ENCODE results near the gene UBE2E3.

Gene UBE2E3

DNA sequence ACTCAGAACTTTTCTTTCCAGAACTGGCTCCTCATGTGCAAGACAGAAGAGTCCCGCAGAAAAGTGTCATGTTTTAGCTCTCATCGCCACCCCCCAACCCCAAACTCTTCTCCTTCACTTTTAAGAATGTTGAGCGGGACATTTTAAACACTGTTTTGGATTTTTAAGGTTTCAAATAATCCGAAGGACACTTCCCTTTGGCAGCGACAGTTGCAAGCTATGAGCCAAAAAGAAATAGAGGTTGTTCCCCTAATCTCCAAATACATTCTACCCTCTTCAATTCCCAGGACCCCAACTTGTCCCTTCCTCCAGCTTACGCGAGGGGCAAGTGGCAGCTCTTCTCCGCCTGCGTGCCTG, 678 bp upstream of the UBE2E3 start:
- no peak for DNase-seq

DNA sequence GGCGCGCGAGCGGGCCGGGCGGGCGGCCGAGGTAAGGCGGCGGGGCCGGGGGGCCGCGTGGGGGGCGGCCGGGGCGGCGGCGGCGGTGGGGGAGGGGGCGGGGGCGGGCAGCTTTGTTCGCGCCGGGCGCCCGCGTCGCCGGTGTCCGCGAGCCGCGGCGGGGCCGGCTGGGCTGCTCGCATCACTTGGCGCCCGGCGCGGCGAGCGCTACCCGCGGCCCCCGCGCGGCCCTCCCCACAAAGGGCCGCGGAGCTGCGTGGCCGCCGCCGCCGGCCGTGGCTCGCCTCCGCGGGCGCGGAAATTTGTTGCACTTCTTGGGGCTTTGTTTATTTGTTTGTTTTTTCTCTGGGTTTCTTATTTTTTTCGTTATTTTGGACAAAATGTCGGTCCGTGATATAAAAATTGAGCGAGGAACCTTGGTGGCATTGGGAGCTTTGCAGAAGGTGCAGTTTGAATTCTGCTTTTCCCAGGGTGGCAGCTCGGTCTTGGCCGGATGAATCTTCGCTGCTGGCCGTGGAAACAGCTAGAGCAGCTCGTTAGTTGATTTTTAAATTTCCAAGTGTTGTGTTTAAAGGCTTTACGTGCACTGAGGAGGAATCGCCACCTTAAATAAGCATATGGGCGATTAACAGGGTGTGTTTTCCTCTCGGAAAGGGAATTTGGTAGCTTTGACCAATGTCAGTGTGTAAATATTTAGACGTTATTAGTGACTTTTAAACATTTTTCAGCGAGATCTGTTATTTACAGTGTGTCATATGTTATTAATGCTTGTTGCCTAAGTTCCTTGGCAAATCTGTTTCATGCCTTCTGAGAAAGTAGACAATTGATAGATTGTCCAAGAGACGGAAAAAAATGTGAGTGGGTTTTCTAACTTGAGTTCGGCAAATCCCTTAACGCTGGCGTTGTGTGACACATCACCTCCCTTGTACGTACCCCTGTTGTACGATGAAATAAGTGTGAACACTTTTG, 822 bp downstream of the UBE2E3 start:
- DNase-seq, result peak in 1 of 2 experiments; percentile 13

DNA sequence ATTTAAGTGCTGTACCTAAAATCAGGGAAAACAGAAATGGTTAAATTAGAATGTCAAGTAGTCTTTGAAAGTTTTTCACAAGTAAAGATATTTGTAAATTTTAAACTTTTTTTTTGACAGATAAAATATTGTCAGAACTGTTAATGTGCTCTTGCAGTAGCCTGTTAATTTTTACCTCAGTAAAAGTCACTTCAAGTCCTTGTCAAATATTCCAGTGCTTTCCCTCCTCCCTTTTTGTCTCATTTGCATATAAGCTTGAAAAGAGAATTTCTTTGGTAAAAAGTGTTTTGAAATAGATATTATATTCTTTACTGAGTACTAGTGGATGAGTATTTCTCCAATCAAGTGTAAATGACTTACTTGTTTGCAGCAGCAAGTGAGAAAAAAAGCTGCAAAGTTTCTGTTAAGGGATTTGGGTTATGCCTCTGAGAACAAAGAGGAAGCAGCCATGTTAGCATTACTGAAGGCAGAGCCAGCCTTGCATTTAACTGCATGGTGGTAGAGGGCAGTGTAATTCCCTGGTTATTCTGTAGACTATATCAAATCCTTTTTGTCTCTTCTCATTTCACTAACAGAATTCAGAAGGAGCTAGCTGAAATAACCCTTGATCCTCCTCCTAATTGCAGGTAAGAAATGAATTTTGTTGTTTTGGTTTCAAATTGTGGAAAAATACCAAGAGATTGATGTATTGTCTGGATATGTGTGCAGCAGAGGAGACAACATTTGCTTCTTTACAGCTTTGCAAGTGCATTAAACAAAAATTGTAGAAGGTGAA, 3.2 kb downstream of the UBE2E3 start:
- peak in 1 of 2 experiments; percentile 32 for DNase-seq

DNA sequence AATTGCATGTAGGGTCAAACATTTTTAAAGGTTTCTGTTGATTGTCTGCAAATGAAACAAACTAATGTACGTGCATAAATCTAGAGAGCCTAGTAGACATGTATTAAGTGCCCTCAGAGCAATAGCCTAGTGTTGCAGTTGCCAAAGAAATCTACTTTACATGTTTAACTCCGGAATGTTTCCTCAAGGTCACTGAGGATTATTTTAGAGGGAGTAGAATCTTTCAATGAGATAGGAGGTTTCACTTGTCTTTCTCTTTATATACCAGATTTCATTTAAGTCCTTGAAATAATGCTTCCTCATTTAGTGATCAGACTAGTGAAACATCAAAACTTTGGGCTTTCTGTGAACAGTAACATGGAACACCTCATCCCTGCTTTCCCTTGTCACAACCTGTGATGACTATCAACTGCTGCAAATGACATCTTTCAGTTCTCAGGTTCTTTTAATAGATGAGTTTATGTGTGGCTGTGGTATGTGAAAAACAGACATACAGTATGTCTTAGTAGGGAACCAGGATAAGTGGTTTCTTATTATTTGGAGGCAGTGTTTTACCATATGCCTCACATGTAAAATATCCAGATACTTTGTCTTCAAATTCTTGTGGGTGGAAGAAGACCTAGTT, 5.5 kb downstream of the UBE2E3 start:
- DNase-seq, result no peak

DNA sequence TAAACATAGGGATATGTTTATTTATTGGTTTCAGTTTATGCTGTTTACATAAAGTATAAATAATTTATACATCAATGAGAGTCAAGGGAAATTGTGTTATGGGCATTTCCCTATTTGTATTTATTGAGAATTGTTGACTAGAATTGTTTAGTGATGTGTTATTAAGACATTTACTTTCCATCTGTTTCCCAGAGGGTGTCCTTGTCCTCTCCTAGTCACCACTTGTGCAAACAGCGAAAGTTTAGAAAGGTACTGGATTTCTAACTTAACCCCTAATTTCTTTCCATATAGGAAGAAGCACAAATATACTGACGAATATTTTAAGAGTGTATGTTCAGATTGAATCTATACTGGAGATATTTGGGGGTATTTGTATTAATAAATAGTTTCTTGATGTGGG, 6.7 kb downstream of the UBE2E3 start:
- no peak for DNase-seq

DNA sequence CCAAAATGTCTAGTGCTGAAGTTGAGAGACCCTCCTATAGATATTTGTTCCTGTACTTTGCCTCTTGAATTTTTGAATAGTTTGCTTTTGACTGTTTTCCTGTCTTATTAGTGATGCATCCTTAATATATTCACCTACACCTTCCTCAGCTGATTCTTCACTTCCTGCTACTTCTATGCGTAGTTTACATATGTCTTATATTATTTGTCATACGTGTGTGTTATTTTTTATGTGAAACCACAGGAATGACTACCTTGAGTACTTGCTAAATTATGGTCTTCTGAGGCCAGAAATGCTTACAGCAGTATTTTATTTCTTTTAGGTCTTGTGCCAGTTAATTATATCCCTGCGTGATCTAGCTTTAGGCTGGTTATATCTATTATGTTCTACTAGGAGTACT, 9.9 kb downstream of the UBE2E3 start:
- DNase-seq, result no peak

DNA sequence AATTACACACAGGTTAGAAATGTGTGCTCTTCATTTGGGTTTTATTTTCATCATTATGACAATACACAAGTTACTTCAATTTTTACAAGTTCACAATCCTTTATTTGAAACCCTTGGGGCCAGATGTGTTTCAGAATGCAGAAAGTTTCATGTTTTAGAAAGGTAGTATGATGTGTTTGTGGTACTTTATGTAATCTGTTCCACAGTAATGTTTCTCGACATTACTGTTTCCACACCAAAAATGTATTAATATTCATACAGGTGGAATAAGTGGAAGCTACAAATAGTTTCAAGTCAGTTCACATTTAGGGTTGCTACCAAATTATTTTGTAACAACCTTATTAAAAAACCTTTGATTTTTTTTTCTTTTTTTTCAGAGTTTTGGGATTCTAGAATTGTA, 10.4 kb downstream of the UBE2E3 start:
- DNase-seq, result no peak

DNA sequence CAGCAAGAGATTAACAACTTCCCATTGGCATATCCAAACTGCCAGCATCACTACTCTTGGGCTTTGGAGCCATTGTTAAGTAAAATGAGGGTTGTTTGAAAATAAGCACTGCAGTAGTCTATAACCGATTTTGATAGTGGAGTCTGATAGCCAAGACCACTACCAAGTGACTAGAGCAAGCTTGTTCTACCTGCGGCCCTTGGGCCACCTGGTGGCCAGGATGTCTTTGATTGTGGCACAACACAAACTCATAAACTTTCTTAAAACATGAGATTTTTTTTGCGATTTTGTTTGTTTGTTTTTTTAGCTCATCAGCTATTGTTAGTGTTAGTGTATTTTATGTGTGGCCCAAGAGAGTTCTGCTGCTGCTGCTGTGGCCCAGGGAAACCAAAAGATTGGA, 11.0 kb downstream of the UBE2E3 start:
- no peak for DNase-seq

DNA sequence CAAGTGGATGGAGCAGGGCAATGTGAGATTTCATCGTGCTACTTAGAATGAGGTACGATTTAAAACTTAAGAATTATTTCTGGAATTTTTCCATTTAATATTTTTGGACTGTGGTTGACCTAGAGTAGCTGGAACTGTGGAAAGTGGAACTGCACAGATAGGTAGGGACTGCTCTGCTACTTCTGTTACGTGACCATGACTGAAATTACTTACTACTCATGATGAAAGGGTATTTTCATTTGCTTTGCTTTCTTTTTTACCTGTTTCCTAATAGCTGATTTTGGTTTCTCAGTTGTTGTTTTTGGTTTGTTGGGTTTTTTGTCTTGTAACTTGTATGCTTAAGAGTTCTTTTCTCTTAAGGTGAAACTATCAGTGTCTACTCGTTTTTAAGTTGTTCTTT, 11.4 kb downstream of the UBE2E3 start:
- DNase-seq, result no peak

DNA sequence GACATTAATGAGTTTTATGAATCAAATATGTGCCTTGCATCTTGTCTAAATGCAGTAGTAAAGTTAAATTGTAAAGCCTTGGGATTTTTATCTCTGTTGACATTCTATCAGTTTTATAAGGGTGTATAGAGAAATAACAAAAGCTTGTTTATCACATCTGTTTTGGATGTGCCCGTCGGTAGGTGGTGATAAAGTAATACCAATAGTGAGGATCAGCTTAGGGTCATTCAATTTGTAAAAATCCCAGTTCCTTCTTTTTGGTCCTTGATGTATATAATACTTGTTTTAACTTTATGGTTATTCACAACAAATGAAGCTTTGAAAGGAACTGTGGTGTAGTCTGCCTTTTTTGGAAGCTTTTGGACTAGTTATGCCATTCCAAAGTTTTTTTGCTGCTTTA, 12.6 kb downstream of the UBE2E3 start:
- no peak for DNase-seq

DNA sequence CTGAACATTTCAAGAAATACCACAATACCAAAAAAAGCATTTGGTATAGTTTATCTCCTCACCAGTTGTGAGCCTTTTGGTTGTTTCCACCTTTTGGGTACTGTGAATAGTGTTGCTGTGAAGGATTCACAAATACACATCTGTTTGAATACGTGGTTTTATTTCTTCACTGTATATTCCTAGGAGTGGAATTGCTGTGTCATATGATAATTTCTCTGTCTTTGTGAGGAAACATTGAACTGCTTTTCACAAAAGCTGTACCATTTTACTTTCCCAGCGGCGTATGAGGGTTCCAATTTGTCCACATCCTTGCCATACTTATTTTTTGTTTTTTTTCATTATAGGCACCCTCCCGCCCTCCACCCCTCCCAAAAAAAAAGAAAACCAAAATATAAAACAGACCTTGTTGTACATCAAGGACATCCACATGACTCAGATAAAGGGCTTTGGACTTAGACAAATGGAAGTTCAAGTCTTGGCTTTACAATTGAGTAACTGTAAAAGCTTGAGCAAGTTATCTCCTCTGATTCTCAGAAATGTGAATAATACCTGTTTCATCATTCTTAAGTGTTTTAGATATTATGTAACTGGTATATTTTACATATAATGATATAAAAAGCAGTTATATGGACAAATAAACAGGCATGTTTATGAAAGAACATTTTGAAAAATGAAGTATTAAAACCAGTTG, 19.0 kb downstream of the UBE2E3 start:
- DNase-seq, result no peak

DNA sequence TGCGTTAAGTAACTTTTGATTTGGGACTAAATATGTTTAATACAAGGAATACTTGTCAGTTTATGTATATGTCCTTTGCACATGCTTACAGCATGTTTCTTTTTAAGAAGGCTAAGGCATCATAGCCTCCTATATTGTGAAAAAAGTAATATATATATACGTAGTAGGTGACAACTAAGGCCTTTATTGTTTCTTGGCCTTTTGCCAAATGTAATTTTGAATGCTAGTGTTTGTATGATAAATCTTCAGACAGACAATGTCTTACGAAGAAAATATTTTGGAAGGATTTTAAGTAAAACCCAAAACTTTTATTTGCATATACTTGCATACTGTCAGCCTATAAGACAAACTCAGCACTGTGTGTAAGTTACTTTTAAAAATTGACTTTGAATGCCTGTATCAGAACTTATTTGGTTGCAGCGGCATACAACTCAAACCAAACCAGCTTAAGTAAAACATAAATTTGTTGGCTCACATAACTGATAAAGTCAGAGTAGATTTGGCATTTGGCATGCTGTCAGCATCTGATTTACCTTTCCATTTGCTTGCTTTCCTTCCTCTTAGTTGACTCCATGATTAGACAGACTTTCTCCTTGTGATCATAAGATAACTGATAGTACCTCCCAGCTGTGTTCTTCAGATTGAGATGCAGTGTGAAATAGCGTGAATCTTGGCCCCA, 24.4 kb downstream of the UBE2E3 start:
- no peak for DNase-seq

DNA sequence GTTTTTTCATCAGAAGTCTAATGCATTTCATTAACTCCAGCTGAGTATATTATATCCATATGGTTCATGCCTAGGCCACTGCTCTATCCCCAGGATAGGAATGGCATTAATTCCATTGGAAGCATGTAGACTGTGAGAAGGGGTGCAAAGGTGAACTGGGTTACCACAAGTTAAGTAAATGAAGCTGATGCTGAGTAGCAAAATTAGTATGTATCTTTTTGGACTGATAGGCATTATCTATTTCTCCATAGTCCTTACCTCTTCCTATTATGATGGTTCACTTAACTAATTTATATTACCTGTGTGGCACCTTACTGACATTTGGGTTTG, 24.9 kb downstream of the UBE2E3 start:
- DNase-seq, result no peak

DNA sequence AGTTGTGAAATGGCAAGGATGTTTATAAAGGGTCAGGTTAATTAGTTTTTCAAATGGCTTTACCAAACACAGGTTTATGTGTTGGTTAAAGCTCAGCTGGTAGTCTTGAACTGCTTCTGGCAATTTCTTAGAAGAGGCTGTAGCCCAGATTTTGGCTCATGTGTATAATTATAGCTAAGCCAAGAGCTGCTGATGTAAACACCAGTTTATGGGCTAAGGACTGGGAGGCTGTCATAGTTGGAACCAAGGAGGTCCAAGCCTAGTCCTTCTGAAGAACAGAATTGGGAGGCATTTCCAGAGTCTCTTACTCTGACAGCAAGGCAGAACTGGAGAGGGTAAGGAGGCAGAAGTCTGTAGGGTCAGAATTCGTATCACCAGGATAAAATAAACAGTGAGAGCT, 25.4 kb downstream of the UBE2E3 start:
- no peak for DNase-seq

DNA sequence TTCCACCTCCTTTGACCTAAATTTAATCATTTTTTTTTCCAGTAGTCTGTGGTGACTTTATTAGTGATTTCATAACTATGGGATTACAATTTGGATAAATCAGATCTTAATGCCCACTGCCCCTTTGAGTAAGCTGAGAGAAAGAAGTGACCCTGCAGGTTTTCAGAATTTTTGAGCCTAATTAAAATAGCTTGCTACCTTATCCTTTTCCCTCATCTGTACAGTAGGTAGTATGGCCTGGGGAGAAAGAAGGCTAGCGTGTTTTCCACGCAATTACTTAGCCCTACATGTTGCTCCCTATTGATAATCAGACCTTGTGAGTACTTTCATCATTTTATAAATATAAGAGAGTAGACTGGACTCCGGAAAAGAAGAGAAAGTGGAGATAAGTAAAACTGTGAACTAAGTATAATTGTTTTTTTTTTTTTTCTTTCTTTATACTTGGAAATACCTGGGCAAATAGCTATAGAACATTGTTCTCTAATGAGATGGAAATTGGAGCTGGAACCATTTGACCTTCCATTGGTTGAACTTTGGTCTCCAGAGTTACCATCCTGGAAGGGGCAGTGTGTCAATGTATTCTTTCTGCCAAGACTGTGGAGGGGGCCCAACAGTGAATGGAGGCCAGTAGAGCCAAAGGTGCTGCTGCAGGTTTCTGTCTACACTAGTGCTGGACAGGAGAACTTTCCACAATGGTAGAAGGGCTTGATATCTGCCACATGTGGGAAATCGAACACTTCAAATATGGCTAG, 26.9 kb downstream of the UBE2E3 start:
- DNase-seq, result no peak

DNA sequence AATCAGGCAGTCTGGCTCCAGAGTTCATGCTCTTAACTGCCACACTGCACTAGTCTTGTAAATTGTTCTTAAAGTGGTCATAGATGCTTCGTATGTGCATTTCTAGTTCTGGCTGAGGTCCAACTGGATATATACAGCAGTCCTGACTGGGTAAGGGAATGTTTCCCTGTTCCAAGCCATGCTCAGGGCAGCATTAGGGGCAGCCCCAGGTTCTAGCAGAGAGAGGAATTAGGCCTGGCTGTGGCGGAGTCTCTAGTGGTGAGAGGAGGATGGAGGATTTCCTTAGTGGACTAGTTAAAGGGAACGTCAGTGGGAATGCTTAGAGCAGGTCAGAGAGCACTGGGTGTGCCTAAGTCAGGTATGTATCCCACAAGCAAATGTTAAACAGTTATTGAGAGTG, 28.0 kb downstream of the UBE2E3 start:
- no peak for DNase-seq

DNA sequence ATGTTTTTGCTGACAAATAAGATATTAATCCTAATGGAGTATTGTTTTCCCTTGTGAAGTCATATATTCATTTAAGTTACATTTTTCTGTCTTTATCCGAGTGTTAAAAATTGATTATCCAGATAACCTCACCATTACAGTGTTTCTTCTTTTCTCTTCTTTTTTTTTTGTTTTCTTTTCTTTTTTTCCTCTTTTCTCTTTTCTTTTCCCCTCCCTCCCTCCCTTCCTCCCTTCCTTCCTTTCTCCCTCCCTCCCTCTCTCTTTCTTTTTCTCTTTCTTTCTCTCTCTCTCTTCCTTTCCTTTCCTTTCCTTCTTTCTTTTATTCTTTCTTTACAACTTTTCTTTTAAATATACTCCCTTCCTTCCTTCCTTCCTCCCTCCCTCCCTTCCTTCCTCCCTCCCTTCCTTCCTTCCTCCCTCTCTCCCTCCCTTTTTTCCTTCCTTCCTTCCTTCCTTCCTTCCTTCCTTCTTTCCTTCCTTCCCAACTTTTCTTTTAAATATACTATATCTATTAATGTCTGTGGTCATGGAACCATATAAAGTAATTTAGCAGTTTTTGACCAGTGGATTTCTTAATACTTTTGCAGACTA, 40.9 kb downstream of the UBE2E3 start:
- no peak for DNase-seq

DNA sequence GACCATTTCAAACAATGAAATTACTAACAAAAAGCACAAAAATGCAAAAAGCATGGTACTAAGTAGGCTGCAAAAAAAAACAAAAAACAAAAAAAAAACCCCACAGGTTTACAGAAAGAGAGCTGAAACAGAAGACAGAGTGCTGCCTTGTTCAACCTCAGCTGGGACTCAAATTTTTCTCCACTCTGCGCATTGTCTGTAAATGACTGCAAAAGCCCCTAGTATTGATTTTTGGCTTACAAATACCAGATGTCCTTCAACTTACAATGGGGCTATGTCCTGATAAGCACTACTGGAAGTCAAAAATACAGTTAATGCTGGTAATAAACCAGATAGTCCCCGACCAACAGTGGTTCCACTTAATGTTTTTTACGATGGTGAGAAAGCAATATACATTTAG, 42.2 kb downstream of the UBE2E3 start:
- DNase-seq, result no peak

DNA sequence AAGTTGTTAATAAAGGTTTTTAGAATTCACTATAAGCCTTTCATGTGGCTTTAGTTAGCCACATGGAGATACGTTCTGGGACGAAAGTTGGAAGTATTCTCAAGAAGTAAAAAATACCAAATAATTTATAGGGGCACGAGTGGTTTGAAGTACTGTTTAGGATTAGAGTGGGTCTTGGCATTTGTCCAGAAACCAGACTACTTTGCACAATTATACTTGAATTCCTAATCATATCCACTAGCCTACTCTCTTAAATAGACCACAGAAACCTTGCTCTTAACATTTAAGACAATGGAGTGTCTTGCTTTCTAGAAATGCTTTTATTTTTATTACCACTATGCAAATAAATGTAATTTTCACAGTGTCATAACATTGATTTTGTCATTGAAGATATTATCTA, 44.6 kb downstream of the UBE2E3 start:
- DNase-seq, result no peak

DNA sequence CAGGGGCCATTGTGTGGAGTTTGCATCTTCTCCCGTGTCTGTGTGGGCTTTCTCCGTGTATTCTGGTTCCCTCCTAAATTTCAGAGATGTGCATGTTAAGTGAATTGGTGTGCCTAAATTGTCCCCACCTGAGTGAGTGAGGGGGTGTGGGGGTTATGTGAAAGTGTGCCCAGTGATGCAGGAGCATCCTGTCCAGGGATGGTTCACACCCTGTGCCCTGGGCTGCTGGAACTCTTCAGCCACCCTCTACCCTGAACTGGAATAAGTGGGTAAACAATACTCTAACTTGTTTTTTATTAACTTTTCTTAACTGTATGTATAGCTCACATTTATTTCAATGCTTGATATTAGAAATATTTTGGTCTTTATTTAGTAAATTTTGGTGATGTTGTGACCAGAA, 56.0 kb downstream of the UBE2E3 start:
- no peak for DNase-seq

DNA sequence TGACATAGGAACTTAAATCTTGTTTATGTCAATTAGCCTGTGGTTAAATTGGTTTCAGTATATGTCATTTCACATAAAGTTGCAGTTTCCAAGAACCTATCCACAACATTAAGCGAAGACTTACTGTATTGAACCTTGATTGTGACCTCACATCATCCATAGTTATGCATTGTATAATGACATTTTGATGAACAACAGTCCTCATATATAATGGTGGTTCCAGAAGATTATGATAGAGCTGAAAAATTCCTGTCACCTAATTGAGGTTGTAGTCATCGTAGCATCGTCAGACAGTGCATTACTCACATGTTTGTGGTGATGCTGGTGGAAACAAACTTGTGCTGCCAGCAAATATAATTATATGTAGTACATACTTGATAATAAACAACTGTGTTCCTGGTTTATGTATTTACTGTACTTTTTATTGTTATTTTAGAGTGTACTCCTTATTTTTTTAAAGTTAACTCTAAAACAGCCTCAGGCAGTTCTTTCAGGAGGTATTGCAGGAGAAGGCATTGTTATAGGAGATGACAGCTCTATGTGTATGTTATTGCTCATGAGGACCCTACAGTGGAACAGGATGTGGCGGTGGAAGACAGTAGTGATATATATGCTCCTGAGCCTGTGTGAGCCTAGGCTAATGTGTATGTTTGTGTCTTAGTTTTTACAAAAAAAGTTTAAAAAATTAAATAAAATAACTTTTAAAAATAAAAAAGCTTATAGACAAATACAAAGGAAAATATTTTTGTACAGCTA, 56.6 kb downstream of the UBE2E3 start:
- DNase-seq, result no peak

All from cerebellar nuclear complex (tissue), 1 donor.